WI38 (cell line): ENCODE measurements around the gene CCNB1IP1.
"Not testable (repeated sequence)": the region's sequence is repeated elsewhere in the genome, so short reads cannot be mapped to it uniquely, and the experiment has no call there.

Experiments
- H3K4me3 ChIP-seq: 2 replicates; pipeline ENCODE4 v1.5.1; 2011; ENCODE audit warnings: low read depth, mild to moderate bottlenecking, control low read depth, low read length
- TF ChIP-seq, protein P1 (sequence below): IDR thresholded peaks from 2 replicates; pipeline ENCODE4 v1.5.1; 2012; ENCODE audit warnings: low read depth, mild to moderate bottlenecking, control low read depth, low read length

Gene CCNB1IP1

GRCh38 chr14:20278414-20278813 is 54.7 kb downstream of the CCNB1IP1 start:
- TF ChIP-seq, protein P1, sequence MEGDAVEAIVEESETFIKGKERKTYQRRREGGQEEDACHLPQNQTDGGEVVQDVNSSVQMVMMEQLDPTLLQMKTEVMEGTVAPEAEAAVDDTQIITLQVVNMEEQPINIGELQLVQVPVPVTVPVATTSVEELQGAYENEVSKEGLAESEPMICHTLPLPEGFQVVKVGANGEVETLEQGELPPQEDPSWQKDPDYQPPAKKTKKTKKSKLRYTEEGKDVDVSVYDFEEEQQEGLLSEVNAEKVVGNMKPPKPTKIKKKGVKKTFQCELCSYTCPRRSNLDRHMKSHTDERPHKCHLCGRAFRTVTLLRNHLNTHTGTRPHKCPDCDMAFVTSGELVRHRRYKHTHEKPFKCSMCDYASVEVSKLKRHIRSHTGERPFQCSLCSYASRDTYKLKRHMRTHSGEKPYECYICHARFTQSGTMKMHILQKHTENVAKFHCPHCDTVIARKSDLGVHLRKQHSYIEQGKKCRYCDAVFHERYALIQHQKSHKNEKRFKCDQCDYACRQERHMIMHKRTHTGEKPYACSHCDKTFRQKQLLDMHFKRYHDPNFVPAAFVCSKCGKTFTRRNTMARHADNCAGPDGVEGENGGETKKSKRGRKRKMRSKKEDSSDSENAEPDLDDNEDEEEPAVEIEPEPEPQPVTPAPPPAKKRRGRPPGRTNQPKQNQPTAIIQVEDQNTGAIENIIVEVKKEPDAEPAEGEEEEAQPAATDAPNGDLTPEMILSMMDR, result no peak
- no peak overlapping the region for H3K4me3 ChIP-seq

DNA sequence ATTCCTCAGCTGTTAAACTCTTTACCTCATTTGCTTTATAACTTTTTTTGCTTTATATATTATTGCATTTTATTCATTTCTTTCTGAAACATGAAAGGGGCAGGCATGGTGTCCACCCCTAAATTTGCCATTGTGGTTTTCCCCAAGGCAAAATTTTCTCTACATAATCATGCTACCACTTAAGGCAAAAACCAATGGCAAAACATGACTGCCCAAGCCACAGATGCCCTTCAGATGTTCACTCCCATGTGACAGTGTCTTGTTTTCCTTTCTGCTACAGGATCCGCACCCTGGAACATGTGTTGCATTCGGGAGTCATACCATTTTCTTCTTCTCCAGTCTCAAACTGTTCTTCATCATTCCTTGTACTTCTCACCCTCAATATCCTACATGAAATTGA is 55.7 kb downstream of the CCNB1IP1 start:
- no peak overlapping the region for H3K4me3 ChIP-seq
- TF ChIP-seq, protein P1, result no peak

DNA sequence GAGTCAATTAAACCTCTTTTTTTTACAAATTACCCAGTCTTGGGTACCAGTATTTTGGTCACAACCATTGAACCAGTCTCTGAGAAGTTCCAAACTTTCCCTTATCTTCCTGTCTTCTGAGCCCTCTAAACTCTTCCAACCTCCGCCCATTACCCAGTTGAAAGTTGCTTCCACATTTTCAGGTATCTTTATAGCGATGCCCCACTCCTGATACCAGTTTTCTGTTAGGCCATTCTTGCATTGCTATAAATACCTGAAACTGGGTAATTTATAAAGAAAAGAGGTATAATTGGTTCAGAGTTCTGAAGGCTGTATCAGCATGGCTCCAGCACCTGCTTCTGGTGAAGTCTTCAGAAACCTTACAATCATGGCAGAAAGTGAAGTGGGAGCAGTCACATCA is 59.0 kb downstream of the CCNB1IP1 start:
- TF ChIP-seq, protein P1, result no peak
- H3K4me3 ChIP-seq, result no peak overlapping the region

DNA sequence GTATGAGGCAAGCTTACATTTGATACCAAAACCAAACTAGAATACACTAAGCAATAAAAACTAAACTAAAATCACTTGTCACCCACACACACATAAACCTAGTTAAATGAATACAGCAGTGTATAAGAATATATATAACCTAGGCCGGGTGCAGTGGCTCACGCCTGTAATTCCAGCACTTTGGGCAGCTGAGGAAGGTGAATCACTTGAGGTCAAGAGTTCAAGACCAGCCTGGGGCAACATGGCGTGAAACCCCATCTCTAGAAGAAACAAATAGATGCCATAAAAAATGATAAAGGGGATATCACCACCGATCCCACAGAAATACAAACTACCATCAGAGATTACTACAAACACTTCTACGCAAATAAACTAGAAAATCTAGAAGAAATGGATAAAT is 68.7 kb downstream of the CCNB1IP1 start:
- not testable (repeated sequence) for H3K4me3 ChIP-seq

DNA sequence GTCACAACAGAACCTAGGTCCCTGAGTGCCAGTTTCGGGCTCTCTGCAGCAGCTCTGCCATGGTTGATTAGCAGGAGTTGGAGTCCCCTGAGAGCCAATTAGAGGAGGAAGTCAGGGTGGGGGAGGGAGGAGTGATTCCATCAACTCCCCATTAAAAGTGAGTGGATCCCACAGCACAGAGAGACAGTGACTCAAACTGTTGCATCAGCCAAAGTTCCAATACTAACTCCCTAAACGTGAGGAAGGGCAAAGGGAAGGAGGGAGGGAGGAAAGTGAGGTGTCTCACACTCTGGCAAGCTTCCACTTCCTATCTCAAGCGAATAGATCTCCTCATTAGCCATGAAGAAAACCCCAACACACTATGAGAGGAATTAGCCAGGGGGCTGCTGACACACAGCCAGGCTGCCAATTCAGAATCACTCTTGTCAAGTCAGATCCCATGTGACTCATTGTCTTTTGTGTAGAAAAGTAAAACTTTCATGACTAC is 70.4 kb downstream of the CCNB1IP1 start:
- TF ChIP-seq, protein P1, result no peak
- no peak overlapping the region for H3K4me3 ChIP-seq
